SU-DHL-6 (cell line): ENCODE results near the gene SLC16A12.

Experiments
- H2AFZ ChIP-seq: fragments of 200-600 bp; sonication (generic); 2 replicates; pipeline ENCODE4 v1.6.1; 2014; ENCODE audit warnings: low read depth, mild to moderate bottlenecking, moderate library complexity, mixed read lengths, antibody characterized with exemption, low read length; ENCODE audit not compliant: severe bottlenecking
- H3F3A ChIP-seq: fragments of 200-600 bp; shearing (Covaris generic); 2 replicates; pipeline ENCODE4 v1.6.0; 2016; ENCODE audit warnings: antibody characterized with exemption, mild to moderate bottlenecking; ENCODE audit not compliant: insufficient read depth
- H3K27ac ChIP-seq: fragments of 200-600 bp; sonication (generic); 2 replicates; pipeline ENCODE4 v1.5.1; 2016; ENCODE audit warnings: low read depth, mild to moderate bottlenecking, low read length, moderate library complexity, mixed read lengths
- H3K27me3 ChIP-seq: fragments of 200-600 bp; sonication (generic), shearing (Covaris generic); 2 replicates; pipeline ENCODE4 v1.6.0; 2014; ENCODE audit warnings: mild to moderate bottlenecking, low read length
- H3K36me3 ChIP-seq: fragments of 200-600 bp; sonication (generic); 2 replicates; pipeline ENCODE4 v1.6.1; 2014; ENCODE audit warnings: mild to moderate bottlenecking, low read length, mixed read lengths
- H3K4me2 ChIP-seq: fragments of 300-600, 200-600 bp; shearing (Covaris generic), sonication (generic); 2 replicates; pipeline ENCODE4 v1.6.0; 2014; ENCODE audit warnings: low read length, low read depth, mild to moderate bottlenecking; ENCODE audit not compliant: poor library complexity, severe bottlenecking
- H3K4me3 ChIP-seq: fragments of 200-600 bp; sonication (generic); 2 replicates; pipeline ENCODE4 v1.5.1; 2014; ENCODE audit warnings: antibody characterized with exemption, low read length, mild to moderate bottlenecking, mixed read lengths; ENCODE audit not compliant: insufficient read depth, poor library complexity, severe bottlenecking
- H3K79me2 ChIP-seq: fragments of 200-600 bp; sonication (generic); 2 replicates; pipeline ENCODE4 v1.6.1; 2014; ENCODE audit warnings: mild to moderate bottlenecking, low read length, moderate library complexity; ENCODE audit not compliant: insufficient read depth
- H3K9ac ChIP-seq: fragments of 200-600 bp; sonication (generic); 2 replicates; pipeline ENCODE4 v1.7.0; 2014; ENCODE audit warnings: mild to moderate bottlenecking, low read length
- H3K9me2 ChIP-seq: fragments of 200-600 bp; sonication (generic); replicated peaks from 2 replicates; pipeline ENCODE4 v1.6.1; 2014; ENCODE audit warnings: low read length; ENCODE audit not compliant: insufficient read depth
- H3K9me3 ChIP-seq: fragments of 200-600 bp; sonication (generic); 2 replicates; pipeline ENCODE4 v1.6.1; 2014; ENCODE audit warnings: low read length, mixed read lengths; ENCODE audit not compliant: insufficient read depth
- H4K20me1 ChIP-seq: fragments of 200-600 bp; sonication (generic); 2 replicates; pipeline ENCODE4 v1.6.1; 2014; ENCODE audit warnings: low read depth, mild to moderate bottlenecking, antibody characterized with exemption, low read length, moderate library complexity, mixed read lengths
- CTCF ChIP-seq: fragments of 200-600 bp; sonication (generic); IDR thresholded peaks from one replicate; pipeline ENCODE4 v1.5.1; 2017; ENCODE audit warnings: antibody characterized with exemption, mild to moderate bottlenecking, low read length, moderate library complexity; ENCODE audit not compliant: insufficient read depth, poor library complexity, severe bottlenecking
- EZH2phosphoT487 ChIP-seq: fragments of 200-600 bp; sonication (generic), shearing (Covaris generic); conservative IDR thresholded peaks from 2 replicates; pipeline ENCODE4 v1.6.1; 2018; ENCODE audit warnings: mild to moderate bottlenecking, antibody characterized with exemption, low read length, moderate library complexity, mixed read lengths

SLC16A12 gene

GRCh38 chr10:89466599-89467035 is 68.8 kb downstream of the SLC16A12 start:
- no peak overlapping the region for H2AFZ ChIP-seq
- no peaks in the 10 kb centered on the region for H3K36me3 ChIP-seq
- TF ChIP-seq EZH2phosphoT487 (no peak), CTCF (no peak)
- H4K20me1 ChIP-seq, result no peaks in the 10 kb centered on the region
- no peak overlapping the region for H3K9ac ChIP-seq
- no peaks in the 10 kb centered on the region for H3K9me2 ChIP-seq
- no peak overlapping the region for H3K4me2 ChIP-seq
- H3K4me3 ChIP-seq, result no peak overlapping the region
- no peaks in the 10 kb centered on the region for H3K27me3 ChIP-seq
- H3K79me2 ChIP-seq, result no peaks in the 10 kb centered on the region
- no peaks in the 10 kb centered on the region for H3F3A ChIP-seq
- no peak overlapping the region for H3K27ac ChIP-seq
- no peaks in the 10 kb centered on the region for H3K9me3 ChIP-seq

- H3K9ac ChIP-seq, result no peak overlapping the region
- H3K9me3 ChIP-seq, result no peaks in the 10 kb centered on the region
- no peak for TF ChIP-seq CTCF
- TF ChIP-seq EZH2phosphoT487, result no peak
- H3K4me2 ChIP-seq, result no peak overlapping the region
- H3K9me2 ChIP-seq, result no peaks in the 10 kb centered on the region
- H3K27me3 ChIP-seq, result no peaks in the 10 kb centered on the region
- H3K36me3 ChIP-seq, result no peaks in the 10 kb centered on the region
- no peak overlapping the region for H2AFZ ChIP-seq
- H4K20me1 ChIP-seq, result no peaks in the 10 kb centered on the region
- H3K27ac ChIP-seq, result no peak overlapping the region
- no peak overlapping the region for H3K4me3 ChIP-seq
- no peaks in the 10 kb centered on the region for H3K79me2 ChIP-seq
- H3F3A ChIP-seq, result no peaks in the 10 kb centered on the region
Measured at GRCh38 chr10:89465196-89465595, 70.2 kb downstream of the SLC16A12 start.

- TF ChIP-seq CTCF, result no peak
- TF ChIP-seq EZH2phosphoT487, result no peak
- Histone ChIP-seq H3K9me2 (no peaks in the 10 kb centered on the region), H3K9me3 (no peaks in the 10 kb centered on the region), H3F3A (no peaks in the 10 kb centered on the region), H3K9ac (no peak overlapping the region), H4K20me1 (no peaks in the 10 kb centered on the region), H2AFZ (no peak overlapping the region), H3K4me2 (no peak overlapping the region), H3K27me3 (no peaks in the 10 kb centered on the region), H3K79me2 (no peaks in the 10 kb centered on the region), H3K27ac (no peak overlapping the region), H3K36me3 (no peaks in the 10 kb centered on the region), H3K4me3 (no peak overlapping the region)
Measured at GRCh38 chr10:89463846-89464537, 71.4 kb downstream of the SLC16A12 start.
